Measurements from ENCODE around the gene MCM5. TPM values are rescaled to one million over a fixed set of nuclear protein-coding genes. Genes with fewer than 3 reads are reported as not detected.

The MCM5 gene
- total and polyA plus RNA-seq, 2 of the 13 experiments (the other 11 are each of a cell fraction or from before 2014, with no cell fraction given) = 40.2 to 93.5 TPM

GRCh38 chr22:35419756-35420155 is 19.8 kb downstream of the MCM5 start:
- CTCF ChIA-PET (ENCODE audit: low intra/inter-chr PET ratio, low total read pairs) = no interaction called here
- WGBS (ENCODE audit: low lambda C conversion rate) = 97% methylated on average over 6 of the region's 10 CpGs
- intact Hi-C loops (cut with micrococcal nuclease; ENCODE audit: unreplicated experiment) = no loop called here

More at GRCh38 chr22:35419756-35420155, 19.8 kb downstream of the MCM5 start:
- H3K36me3 ChIP-seq (replicated peaks in 1 of 2; ENCODE audit: control insufficient read depth in 1 of 2, insufficient read depth in 2 of 2, low read length in 2 of 2) = peaks cover 32 to 93% of the 10 kb centered on the region in 2 experiments
- no peaks in the 10 kb centered on the region for H3K4me1 ChIP-seq (ENCODE audit: insufficient read depth, low read length)
- BruUV-seq (replicated peaks) = no TSS peak
- in situ Hi-C loops (cut with HindIII; ENCODE audit: extremely low pct_ligation_motif_present, low pct_unique_long_range_greater_than_20kb) = no loop called here
- H3K4me2 ChIP-seq (ENCODE audit: low read depth, low read length) = no peak overlapping the region
- no peaks in the 10 kb centered on the region for H4K20me1 ChIP-seq (ENCODE audit: insufficient read depth, low read length)
- DNase-seq (ENCODE audit: low spot score) (no peak), FAIRE-seq (no peak), ATAC-seq (no peak)
- TF ChIP-seq ZBTB26 (CRISPR knock-in tag; IDR thresholded peaks at IDR 0.05; ENCODE audit: borderline replicate concordance) (no peak), E2F1 (CRISPR knock-in tag; IDR thresholded peaks at IDR 0.05) (no peak), NAIF1 (CRISPR knock-in tag; IDR thresholded peaks at IDR 0.05; ENCODE audit: borderline replicate concordance) (no peak), ZNF652 (CRISPR knock-in tag; IDR thresholded peaks at IDR 0.05; ENCODE audit: borderline replicate concordance, low read depth) (no peak), RXRA (CRISPR knock-in tag; IDR thresholded peaks at IDR 0.05) (no peak), ZNF781 (CRISPR knock-in tag; IDR thresholded peaks at IDR 0.05; ENCODE audit: borderline replicate concordance, not compliant biosample characterization) (no peak), TRIM22 (IDR thresholded peaks at IDR 0.05) (no peak), ZNF292 (CRISPR knock-in tag; IDR thresholded peaks at IDR 0.05; ENCODE audit: borderline replicate concordance, low read depth) (no peak), PPARG (CRISPR knock-in tag; conservative IDR thresholded peaks at IDR 0.05) (no peak), FOXA3 (CRISPR knock-in tag; IDR thresholded peaks at IDR 0.05) (no peak), ZNF407 (CRISPR knock-in tag; IDR thresholded peaks at IDR 0.05; ENCODE audit: not compliant biosample characterization) (no peak), PAX8 (CRISPR knock-in tag; IDR thresholded peaks at IDR 0.05; ENCODE audit: borderline replicate concordance) (no peak)
- no peaks in the 10 kb centered on the region for H3K79me2 ChIP-seq (ENCODE audit: insufficient read depth, low read length)
- H3K9ac ChIP-seq (ENCODE audit: insufficient read depth, low read depth, low read length) = no peak overlapping the region
- H3K27me3 ChIP-seq (ENCODE audit: control insufficient read depth in 1 of 2, insufficient read depth in 2 of 2, low read length in 2 of 2) = no peaks in the 10 kb centered on the region
- no peak overlapping the region for H3K27ac ChIP-seq (ENCODE audit: extremely low read length, insufficient read depth, low read length)
- H3K4me3 ChIP-seq (replicated peaks in 1 of 3; ENCODE audit: insufficient read depth in 1 of 3, low read depth in 2 of 3, low read length in 3 of 3) = no peak overlapping the region
- no peak overlapping the region for H2AFZ ChIP-seq (ENCODE audit: low read length)
- no peaks in the 10 kb centered on the region for H3K9me3 ChIP-seq (ENCODE audit: low read length)
- POLR2A ChIA-PET = no interaction called here

Measured in HepG2 (cell line).